Suprapubic skin (tissue), 4 donors: ENCODE results near the gene B9D2. TPM values are rescaled to one million over a fixed set of nuclear protein-coding genes. Genes with fewer than 3 reads are reported as not detected.
A peak's percentile ranks its signal among the peaks of the same experiment; 100 is the strongest.

ENCODE experiments used
- DNase-seq, 2 donors: peaks; one replicate each; pipeline ENCODE4 v3.0.0-alpha.2; 2019; ENCODE audit warnings: low spot score in 2 of 2
- H3K27ac ChIP-seq: fragments of 200-600 bp; sonication (generic); one replicate; pipeline ENCODE4 v1.5.1; 2019
- H3K27me3 ChIP-seq: fragments of 200-600 bp; sonication (generic); one replicate; pipeline ENCODE4 v1.5.1; 2019
- H3K36me3 ChIP-seq: fragments of 200-600 bp; sonication (generic); one replicate; pipeline ENCODE4 v1.5.1; 2019
- H3K4me1 ChIP-seq: fragments of 200-600 bp; sonication (generic); one replicate; pipeline ENCODE4 v1.5.1; 2019
- H3K4me3 ChIP-seq: fragments of 200-600 bp; sonication (generic); one replicate; pipeline ENCODE4 v1.5.1; 2019; ENCODE audit warnings: mild to moderate bottlenecking
- H3K9me3 ChIP-seq: fragments of 200-600 bp; sonication (generic); one replicate; pipeline ENCODE4 v1.5.1; 2019
- EP300 ChIP-seq: sonication (generic); formaldehyde crosslinking; IDR thresholded peaks from one replicate; pipeline ENCODE4 v1.6.1; 2017; ENCODE audit warnings: antibody characterized with exemption
- POLR2A ChIP-seq, 2 donors: fragments of 450-650 bp; IDR thresholded peaks; one replicate each; pipeline ENCODE4 v1.6.1; 2017; ENCODE audit warnings: antibody characterized with exemption in 2 of 2, mild to moderate bottlenecking in 2 of 2, moderate library complexity in 2 of 2
- POLR2AphosphoS5 ChIP-seq, 3 donors: sonication (generic); formaldehyde crosslinking; IDR thresholded peaks; one replicate each; pipeline ENCODE4 v1.6.1; 2017; ENCODE audit warnings: antibody characterized with exemption in 3 of 3
- WGBS: methylation state at CpG from one replicate; pipeline ENCODE4 v1.1.5; 2018; 5-methylcytosine and 5-hydroxymethylcytosine counted together
- total RNA-seq, 4 donors: library from RNA; depleted of rRNA; stranded (reverse); fragments of >200 nt; gene quantifications; one replicate each; pipeline ENCODE4 v1.1.0, GENCODE V29; 2016
- TF ChIP-seq, protein P1 (sequence below), 2 donors: fragments of 200-600 bp in 1 of 2; fragments of 450-650 bp in 1 of 2; sonication (generic) in 1 of 2; IDR thresholded peaks; one replicate each; pipeline ENCODE4 v1.5.1; 2016 to 2019; ENCODE audit warnings: antibody characterized with exemption in 2 of 2, mild to moderate bottlenecking in 1 of 2, moderate library complexity in 1 of 2

The B9D2 gene
- total RNA-seq, 4 donors from 2014 or later, result 2.8 to 9.3 (median 4.8) TPM

- H3K4me1 ChIP-seq, result peaks cover 69% of the 10 kb centered on the region
- peak; percentile 88 to 89 for DNase-seq
- peak overlapping the region; percentile 43 for H3K4me3 ChIP-seq
These were observed 36.3 kb downstream of the B9D2 start for GRCh38 chr19:41327576-41328156.

GRCh38 chr19:41327076-41327575 is 36.8 kb downstream of the B9D2 start:
- H3K4me1 ChIP-seq, result peaks cover 74% of the 10 kb centered on the region

More at GRCh38 chr19:41327576-41328156, 36.3 kb downstream of the B9D2 start:
- Histone ChIP-seq H3K36me3 (peaks cover 17% of the 10 kb centered on the region), H3K27ac (peak overlapping the region; percentile 74), H3K9me3 (no peaks in the 10 kb centered on the region), H3K27me3 (no peaks in the 10 kb centered on the region)
- 45% methylated on average over 12 of the region's 33 CpGs for WGBS
- TF ChIP-seq POLR2AphosphoS5 (IDR thresholded peaks at IDR 0.05) (no peak), POLR2A (IDR thresholded peaks at IDR 0.05) (no peak), EP300 (no peak)
- TF ChIP-seq, protein P1, sequence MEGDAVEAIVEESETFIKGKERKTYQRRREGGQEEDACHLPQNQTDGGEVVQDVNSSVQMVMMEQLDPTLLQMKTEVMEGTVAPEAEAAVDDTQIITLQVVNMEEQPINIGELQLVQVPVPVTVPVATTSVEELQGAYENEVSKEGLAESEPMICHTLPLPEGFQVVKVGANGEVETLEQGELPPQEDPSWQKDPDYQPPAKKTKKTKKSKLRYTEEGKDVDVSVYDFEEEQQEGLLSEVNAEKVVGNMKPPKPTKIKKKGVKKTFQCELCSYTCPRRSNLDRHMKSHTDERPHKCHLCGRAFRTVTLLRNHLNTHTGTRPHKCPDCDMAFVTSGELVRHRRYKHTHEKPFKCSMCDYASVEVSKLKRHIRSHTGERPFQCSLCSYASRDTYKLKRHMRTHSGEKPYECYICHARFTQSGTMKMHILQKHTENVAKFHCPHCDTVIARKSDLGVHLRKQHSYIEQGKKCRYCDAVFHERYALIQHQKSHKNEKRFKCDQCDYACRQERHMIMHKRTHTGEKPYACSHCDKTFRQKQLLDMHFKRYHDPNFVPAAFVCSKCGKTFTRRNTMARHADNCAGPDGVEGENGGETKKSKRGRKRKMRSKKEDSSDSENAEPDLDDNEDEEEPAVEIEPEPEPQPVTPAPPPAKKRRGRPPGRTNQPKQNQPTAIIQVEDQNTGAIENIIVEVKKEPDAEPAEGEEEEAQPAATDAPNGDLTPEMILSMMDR (IDR thresholded peaks at IDR 0.05), result no peak

GRCh38 chr19:41325947-41326706 is 37.8 kb downstream of the B9D2 start:
- Histone ChIP-seq H3K9me3 (no peaks in the 10 kb centered on the region), H3K4me3 (peak overlapping the region; percentile 33), H3K4me1 (peaks cover 84% of the 10 kb centered on the region), H3K36me3 (peaks cover 20% of the 10 kb centered on the region), H3K27ac (peak overlapping the region; percentile 87), H3K27me3 (no peaks in the 10 kb centered on the region)
- TF ChIP-seq POLR2AphosphoS5 (IDR thresholded peaks at IDR 0.05) (no peak), POLR2A (IDR thresholded peaks at IDR 0.05) (no peak), EP300 (no peak)
- TF ChIP-seq, protein P1 (IDR thresholded peaks at IDR 0.05), result no peak
- DNase-seq, result no peak
- WGBS, result 62% methylated on average over 9 of the region's 30 CpGs

More at GRCh38 chr19:41327076-41327575, 36.8 kb downstream of the B9D2 start:
- peak overlapping the region; percentile 74 for H3K27ac ChIP-seq
- TF ChIP-seq POLR2AphosphoS5 (IDR thresholded peaks at IDR 0.05) (no peak), EP300 (no peak), POLR2A (IDR thresholded peaks at IDR 0.05) (no peak)
- TF ChIP-seq, protein P1 (IDR thresholded peaks at IDR 0.05), result no peak
- H3K36me3 ChIP-seq, result peaks cover 17% of the 10 kb centered on the region
- no peaks in the 10 kb centered on the region for H3K9me3 ChIP-seq
- peak overlapping the region; percentile 43 for H3K4me3 ChIP-seq
- no peaks in the 10 kb centered on the region for H3K27me3 ChIP-seq
- 45% methylated on average over 7 of the region's 13 CpGs for WGBS
- DNase-seq, result no peak

DNA sequence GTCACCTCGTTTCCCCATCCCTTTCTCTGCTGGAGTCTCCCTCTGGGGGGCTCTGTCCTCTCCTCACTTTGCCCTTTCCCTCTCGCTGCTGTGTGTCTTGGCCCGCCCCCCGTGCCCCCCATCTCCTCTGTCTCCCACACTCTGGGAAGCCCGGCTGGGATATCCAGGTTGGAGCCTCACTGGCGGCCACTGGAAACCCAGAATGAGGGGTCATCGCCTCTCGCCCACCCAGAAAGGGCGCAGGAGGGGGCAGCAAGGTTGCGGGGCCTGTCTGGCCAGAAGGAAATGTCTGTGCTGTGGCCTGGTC is 38.4 kb downstream of the B9D2 start:
- no peak for TF ChIP-seq EP300
- TF ChIP-seq, protein P1 (IDR thresholded peaks at IDR 0.05), result no peak
- Histone ChIP-seq H3K4me1 (peaks cover 83% of the 10 kb centered on the region), H3K9me3 (no peaks in the 10 kb centered on the region), H3K4me3 (peak overlapping the region; percentile 33), H3K36me3 (peaks cover 20% of the 10 kb centered on the region), H3K27ac (peak overlapping the region; percentile 87), H3K27me3 (no peaks in the 10 kb centered on the region)
- no peak for DNase-seq
- WGBS, result 38% methylated on average over 6 of the region's 10 CpGs

GRCh38 chr19:41324921-41325639 is 38.9 kb downstream of the B9D2 start:
- Histone ChIP-seq H3K4me1 (peaks cover 83% of the 10 kb centered on the region), H3K27me3 (no peaks in the 10 kb centered on the region), H3K27ac (peak overlapping the region; percentile 87), H3K4me3 (peak overlapping the region; percentile 33), H3K9me3 (no peaks in the 10 kb centered on the region), H3K36me3 (peaks cover 20% of the 10 kb centered on the region)
- TF ChIP-seq, protein P1 (IDR thresholded peaks at IDR 0.05), result no peak
- TF ChIP-seq EP300 (no peak), POLR2AphosphoS5 (IDR thresholded peaks at IDR 0.05) (no peak), POLR2A (IDR thresholded peaks at IDR 0.05) (no peak)
- 21% methylated on average over 20 of the region's 23 CpGs for WGBS
- no peak for DNase-seq
